Neuronal stem cell (in vitro differentiated cells): ENCODE results near the gene RPS2.
A peak's percentile ranks its signal among the peaks of the same experiment; 100 is the strongest.

Experiments
- DNase-seq: peaks from one replicate; pipeline ENCODE4 v3.0.0-alpha.2; 2013; ENCODE audit warnings: low spot score
- H2AFZ ChIP-seq: one replicate; pipeline ENCODE4 v1.6.1; 2013; ENCODE audit warnings: mild to moderate bottlenecking, low read length, inconsistent platforms
- H2AK5ac ChIP-seq: 2 replicates; pipeline ENCODE4 v1.6.1; 2013; ENCODE audit warnings: low read depth, mild to moderate bottlenecking, inconsistent platforms, low read length, moderate library complexity, mixed read lengths
- H2BK120ac ChIP-seq: 2 replicates; pipeline ENCODE4 v1.6.1; 2013; ENCODE audit warnings: low read depth, mild to moderate bottlenecking, inconsistent platforms, low read length, moderate library complexity, mixed read lengths
- H2BK12ac ChIP-seq: one replicate; pipeline ENCODE4 v1.6.1; 2013; ENCODE audit warnings: low read length, inconsistent platforms
- H2BK15ac ChIP-seq: 2 replicates; pipeline ENCODE4 v1.6.1; 2013; ENCODE audit warnings: mild to moderate bottlenecking, low read length, inconsistent platforms, mixed read lengths
- H2BK5ac ChIP-seq: one replicate; pipeline ENCODE4 v1.6.1; 2013; ENCODE audit warnings: inconsistent platforms, mild to moderate bottlenecking, low read length, moderate library complexity
- H3K14ac ChIP-seq: one replicate; pipeline ENCODE4 v1.6.1; 2013; ENCODE audit warnings: low read length, inconsistent platforms
- H3K18ac ChIP-seq: 2 replicates; pipeline ENCODE4 v1.6.1; 2013; ENCODE audit warnings: low read length, inconsistent platforms
- H3K23ac ChIP-seq: 2 replicates; pipeline ENCODE4 v1.6.1; 2013; ENCODE audit warnings: low read depth, mild to moderate bottlenecking, mixed read lengths, low read length, inconsistent platforms; ENCODE audit not compliant: poor library complexity
- H3K27ac ChIP-seq: replicated peaks from 3 replicates; pipeline ENCODE4 v1.5.1; 2013; ENCODE audit warnings: low read length, inconsistent platforms
- H3K27me3 ChIP-seq, 3 experiments: 2 replicates each; pipeline ENCODE4 v1.6.1; 2013; ENCODE audit warnings: low read length in 3 of 3, mild to moderate bottlenecking in 2 of 3, inconsistent platforms in 1 of 3, low read depth in 1 of 3, mixed read lengths in 1 of 3, moderate library complexity in 1 of 3; ENCODE audit not compliant: control insufficient read depth in 3 of 3, insufficient read depth in 3 of 3
- H3K36me3 ChIP-seq, 2 donors: replicated peaks in 1 of 2; 2 replicates each; pipeline ENCODE4 v1.6.1; 2013; ENCODE audit warnings: low read length in 2 of 2; ENCODE audit not compliant: control insufficient read depth in 2 of 2, insufficient read depth in 2 of 2
- H3K4ac ChIP-seq: 2 replicates; pipeline ENCODE4 v1.6.1; 2013; ENCODE audit warnings: inconsistent platforms, mild to moderate bottlenecking, low read length, moderate library complexity
- H3K4me1 ChIP-seq, 2 donors: 1 replicate in 1 of 2; 2 replicates in 1 of 2; pipeline ENCODE4 v1.6.1; 2013; ENCODE audit warnings: low read length in 2 of 2, low read depth in 1 of 2; ENCODE audit not compliant: control insufficient read depth in 2 of 2, insufficient read depth in 1 of 2
- H3K4me2 ChIP-seq: one replicate; pipeline ENCODE4 v1.6.1; 2013; ENCODE audit warnings: mild to moderate bottlenecking, low read length, inconsistent platforms; ENCODE audit not compliant: insufficient read depth, poor library complexity, severe bottlenecking
- H3K4me3 ChIP-seq, 2 donors: 2 replicates each; pipeline ENCODE4 v1.5.1; 2013; ENCODE audit warnings: low read length in 2 of 2, mild to moderate bottlenecking in 2 of 2, inconsistent platforms in 1 of 2, moderate library complexity in 1 of 2
- H3K79me1 ChIP-seq: one replicate; pipeline ENCODE4 v1.6.1; 2013; ENCODE audit warnings: low read depth, mild to moderate bottlenecking, inconsistent platforms, low read length, moderate library complexity
- H3K9ac ChIP-seq: one replicate; pipeline ENCODE4 v1.6.1; 2013; ENCODE audit warnings: mild to moderate bottlenecking, low read depth, low read length, inconsistent platforms; ENCODE audit not compliant: poor library complexity
- H3K9me3 ChIP-seq, 2 donors: replicated peaks in 1 of 2; 2 replicates each; pipeline versions ENCODE3 to v1.6.1; 2013; ENCODE audit warnings: low read length in 2 of 2, mild to moderate bottlenecking in 2 of 2, inconsistent platforms in 1 of 2, low read depth in 1 of 2, mixed read lengths in 1 of 2, moderate library complexity in 1 of 2; ENCODE audit not compliant: control insufficient read depth in 2 of 2, insufficient read depth in 1 of 2
- H4K8ac ChIP-seq: one replicate; pipeline ENCODE4 v1.6.1; 2013; ENCODE audit warnings: low read depth, mild to moderate bottlenecking, inconsistent platforms, low read length, moderate library complexity
- H4K91ac ChIP-seq: one replicate; pipeline ENCODE4 v1.6.1; 2013; ENCODE audit warnings: low read length, low read depth, mild to moderate bottlenecking, inconsistent platforms; ENCODE audit not compliant: poor library complexity
- WGBS, 2 donors: extraction: QIAGEN DNeasy Blood & Tissue Kit; methylation state at CpG; one replicate each; pipeline ENCODE4 v1.1.7; 2013; ENCODE audit warnings: missing lambda C conversion rate in 2 of 2, mixed read lengths in 1 of 2; ENCODE audit not compliant: insufficient read length in 2 of 2, insufficient replicate concordance in 1 of 2; ENCODE audit errors: extremely low coverage in 2 of 2; 5-methylcytosine and 5-hydroxymethylcytosine counted together

The RPS2 gene

GRCh38 chr16:1989209-1990100 lies 24.8 kb upstream of the RPS2 start, which contains the start of gene SYNGR3:
Gene SYNGR3 (plus strand): TSS chr16:1989970. CDS start chr16:1990103, 133 bp downstream.
- peak within 1 kb of the TSS; percentile 66 for H3K4ac ChIP-seq
- H3K4me3 ChIP-seq: peak within 1 kb of the TSS; percentile 41 to 85
- DNase-seq: no peak
- peaks cover 19 to 25% of the 10 kb centered on the region in 2 donors for H3K4me1 ChIP-seq
- H2BK5ac ChIP-seq: peak within 1 kb of the TSS; percentile 98
- peak within 1 kb of the TSS; percentile 73 for H2BK12ac ChIP-seq
- H4K91ac ChIP-seq: no peak within 1 kb of the TSS
- peak within 1 kb of the TSS; percentile 87 for H2AFZ ChIP-seq
- peaks cover 18 to 37% (median 34%) of the 10 kb centered on the region in 3 experiments for H3K27me3 ChIP-seq
- peak within 1 kb of the TSS; percentile 91 for H2BK120ac ChIP-seq
- peak within 1 kb of the TSS; percentile 72 for H3K9ac ChIP-seq
- H3K36me3 ChIP-seq: peaks cover 22 to 24% of the 10 kb centered on the region in 2 donors
- no peak within 1 kb of the TSS for H4K8ac ChIP-seq
- H3K79me1 ChIP-seq: peaks cover 10% of the 10 kb centered on the region
- no peak within 1 kb of the TSS for H3K27ac ChIP-seq
- peak within 1 kb of the TSS; percentile 97 for H3K18ac ChIP-seq
- peak within 1 kb of the TSS; percentile 94 for H2AK5ac ChIP-seq
- H3K14ac ChIP-seq: peak within 1 kb of the TSS; percentile 89
- peak within 1 kb of the TSS; percentile 88 for H2BK15ac ChIP-seq
- peak within 1 kb of the TSS; percentile 96 for H3K23ac ChIP-seq
- H3K9me3 ChIP-seq: peaks cover 0 to 4% of the 10 kb centered on the region in 2 donors
- H3K4me2 ChIP-seq: peak within 1 kb of the TSS; percentile 86
- WGBS, 2 donors: no CpG with 5 or more reads among the region's 67 CpGs

DNA sequence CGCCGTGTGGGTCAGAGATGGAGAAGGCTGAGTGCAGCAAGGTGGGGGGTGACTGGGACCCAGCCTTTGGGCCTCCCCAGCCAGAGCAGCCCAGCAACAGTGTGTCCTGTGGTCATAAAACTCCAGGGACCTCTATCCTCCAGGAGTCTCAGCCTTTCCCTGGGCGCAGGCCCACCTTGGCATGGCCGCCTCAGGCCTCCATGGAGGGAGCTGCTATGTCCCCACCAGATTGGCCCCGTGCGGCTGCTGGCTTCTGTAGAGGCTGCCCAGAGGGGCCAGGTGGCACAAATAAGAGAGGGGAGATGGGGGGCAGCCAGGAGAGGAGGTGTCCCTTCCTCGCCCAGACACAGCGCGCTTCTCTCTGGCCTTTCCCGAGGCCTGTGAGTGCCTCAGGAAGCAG lies 22.6 kb upstream of the RPS2 start:
- no peak overlapping the region for H3K27ac ChIP-seq
- H2BK12ac ChIP-seq: no peak overlapping the region
- no CpG with 5 or more reads among the region's 10 CpGs for WGBS, 2 donors
- no peak overlapping the region for H2BK15ac ChIP-seq
- H4K8ac ChIP-seq: no peak overlapping the region
- no peak overlapping the region for H3K4ac ChIP-seq
- DNase-seq: no peak
- no peak overlapping the region for H3K4me2 ChIP-seq
- H3K27me3 ChIP-seq: peaks cover 18 to 40% (median 28%) of the 10 kb centered on the region in 3 experiments
- peaks cover 22 to 24% of the 10 kb centered on the region in 2 donors for H3K36me3 ChIP-seq
- H3K18ac ChIP-seq: no peak overlapping the region
- no peak overlapping the region for H2AFZ ChIP-seq
- H3K23ac ChIP-seq: peak overlapping the region; percentile 80
- no peak overlapping the region for H2BK120ac ChIP-seq
- H3K4me1 ChIP-seq: peaks cover 22 to 27% of the 10 kb centered on the region in 2 donors
- H3K9ac ChIP-seq: no peak overlapping the region
- no peak overlapping the region for H3K4me3 ChIP-seq
- peaks cover 0 to 4% of the 10 kb centered on the region in 2 donors for H3K9me3 ChIP-seq
- no peak overlapping the region for H4K91ac ChIP-seq
- H2BK5ac ChIP-seq: no peak overlapping the region
- peaks cover 13% of the 10 kb centered on the region for H3K79me1 ChIP-seq
- H3K14ac ChIP-seq: no peak overlapping the region
- H2AK5ac ChIP-seq: no peak overlapping the region

- Histone ChIP-seq H4K91ac (no peak overlapping the region), H3K27ac (no peak overlapping the region), H3K27me3 (peaks cover 14 to 42% (median 14%) of the 10 kb centered on the region in 3 experiments), H2BK120ac (no peak overlapping the region), H3K79me1 (peaks cover 13% of the 10 kb centered on the region), H4K8ac (no peak overlapping the region), H2BK15ac (no peak overlapping the region), H3K9ac (peak overlapping the region; percentile 18), H2BK12ac (no peak overlapping the region), H2AK5ac (no peak overlapping the region), H3K36me3 (peaks cover 22 to 24% of the 10 kb centered on the region in 2 donors), H3K4me3 (peak overlapping the region; percentile 24 to 87), H2AFZ (no peak overlapping the region), H3K4me2 (peak overlapping the region; percentile 76), H3K18ac (no peak overlapping the region), H3K4ac (no peak overlapping the region), H3K9me3 (no peaks in the 10 kb centered on the region), H3K4me1 (peaks cover 21 to 30% of the 10 kb centered on the region in 2 donors), H2BK5ac (no peak overlapping the region), H3K14ac (no peak overlapping the region), H3K23ac (no peak overlapping the region)
- DNase-seq: no peak
- WGBS, 2 donors: no CpG with 5 or more reads among the region's 14 CpGs
Measured at GRCh38 chr16:1985466-1986150, 21.0 kb upstream of the RPS2 start.
